CD4-positive, CD25-positive, alpha-beta regulatory T cell (primary cell): ENCODE measurements around the gene TMEM178B. TPM values are rescaled to one million over a fixed set of nuclear protein-coding genes. Genes with fewer than 3 reads are reported as not detected.

Experiments
- ATAC-seq, 2 donors: fragments of 150-1000 bp; cut with Tn5 transposase; one replicate each; pipeline ENCODE4 v1.10.0; 2021; ENCODE audit warnings: low read depth in 2 of 2, moderate number of reproducible peaks in 2 of 2, moderate library complexity in 1 of 2
- DNase-seq, 3 donors: peaks; one replicate each; pipeline versions ENCODE4 v3.0.0 to v3.0.0-alpha.2; 2012 to 2022; ENCODE audit warnings: mixed read lengths in 1 of 3
- H3K27ac ChIP-seq: one replicate; pipeline ENCODE4 v1.7.0; 2013; ENCODE audit warnings: mild to moderate bottlenecking, low read length; ENCODE audit not compliant: insufficient read depth, poor library complexity, severe bottlenecking
- H3K27me3 ChIP-seq: one replicate; pipeline ENCODE4 v1.7.0; 2013; ENCODE audit warnings: low read length; ENCODE audit not compliant: control insufficient read depth, insufficient read depth
- H3K36me3 ChIP-seq: one replicate; pipeline ENCODE4 v1.7.0; 2013; ENCODE audit warnings: mild to moderate bottlenecking, low read length, moderate library complexity; ENCODE audit not compliant: control insufficient read depth, insufficient read depth
- H3K4me1 ChIP-seq: 2 replicates; pipeline ENCODE4 v1.7.0; 2013; ENCODE audit warnings: mild to moderate bottlenecking, low read length; ENCODE audit not compliant: insufficient read depth, control insufficient read depth, poor library complexity, severe bottlenecking
- H3K4me3 ChIP-seq: one replicate; pipeline ENCODE4 v1.7.0; 2013; ENCODE audit warnings: low read depth, mild to moderate bottlenecking, low read length, moderate library complexity
- H3K9me3 ChIP-seq, 2 experiments: 1 replicate in 1 of 2; 2 replicates in 1 of 2; pipeline ENCODE4 v1.7.0; 2013; ENCODE audit warnings: low read length in 2 of 2, mild to moderate bottlenecking in 1 of 2, moderate library complexity in 1 of 2; ENCODE audit not compliant: control insufficient read depth in 2 of 2
- H3K27ac Mint-ChIP-seq, 3 donors: one replicate each; pipeline ENCODE4 v1.8.0; 2020 to 2022; ENCODE audit warnings: mild to moderate bottlenecking in 3 of 3, mixed read lengths in 3 of 3, moderate library complexity in 2 of 3
- H3K27me3 Mint-ChIP-seq: one replicate; pipeline ENCODE4 v1.8.0; 2022; ENCODE audit warnings: mild to moderate bottlenecking, mixed read lengths
- H3K36me3 Mint-ChIP-seq: one replicate; pipeline ENCODE4 v1.8.0; 2020; ENCODE audit warnings: mixed read lengths
- H3K4me1 Mint-ChIP-seq, 4 donors: one replicate each; pipeline ENCODE4 v1.8.0; 2020 to 2022; ENCODE audit warnings: mixed read lengths in 4 of 4, mild to moderate bottlenecking in 1 of 4
- H3K4me3 Mint-ChIP-seq, 4 donors: one replicate each; pipeline ENCODE4 v1.8.0; 2020 to 2022; ENCODE audit warnings: mild to moderate bottlenecking in 4 of 4, mixed read lengths in 4 of 4, moderate library complexity in 3 of 4
- H3K9me3 Mint-ChIP-seq, 7 donors: one replicate each; pipeline ENCODE4 v1.8.0; 2020 to 2022; ENCODE audit warnings: mixed read lengths in 7 of 7, mild to moderate bottlenecking in 3 of 7, moderate library complexity in 2 of 7
- polyA plus RNA-seq, 4 donors: library from polyadenylated mRNA; unstranded; fragments of 300-500 nt; fragmentation: Illumina TruSeq; gene quantifications; one replicate each; pipeline ENCODE4 v1.2.3, GENCODE V29; 2021
- total RNA-seq: library from RNA; stranded (reverse); gene quantifications from one replicate; pipeline ENCODE4 v1.2.3, GENCODE V29; 2022

Gene TMEM178B
- total and polyA plus RNA-seq, 5 donors from 2014 or later, result 0.10 TPM; not detected in 4

GRCh38 chr7:141042222-141043193 lies 31.4 kb upstream of the TMEM178B start:
- Mint-ChIP-seq H3K4me3 (no peak overlapping the region), H3K4me1 (no peaks in the 10 kb centered on the region), H3K36me3 (no peaks in the 10 kb centered on the region), H3K27ac (no peak overlapping the region), H3K27me3 (peaks cover 28% of the 10 kb centered on the region), H3K9me3 (peaks cover 0 to 3% (median 0%) of the 10 kb centered on the region in 7 donors)
- no peaks in the 10 kb centered on the region for H3K4me1 ChIP-seq
- DNase-seq, result no peak
- no peaks in the 10 kb centered on the region for H3K36me3 ChIP-seq
- peaks cover 3% of the 10 kb centered on the region for H3K27me3 ChIP-seq
- no peak for ATAC-seq
- no peak overlapping the region for H3K4me3 ChIP-seq
- H3K27ac ChIP-seq, result no peak overlapping the region
- H3K9me3 ChIP-seq, result no peaks in the 10 kb centered on the region

GRCh38 chr7:141043616-141044015 lies 30.2 kb upstream of the TMEM178B start:
- H3K9me3 ChIP-seq, result no peaks in the 10 kb centered on the region
- no peaks in the 10 kb centered on the region for H3K36me3 Mint-ChIP-seq

GRCh38 chr7:141045126-141045841 lies 28.6 kb upstream of the TMEM178B start:
- Histone ChIP-seq H3K4me3 (no peak overlapping the region), H3K9me3 (no peaks in the 10 kb centered on the region), H3K27me3 (peaks cover 1% of the 10 kb centered on the region), H3K27ac (no peak overlapping the region), H3K36me3 (no peaks in the 10 kb centered on the region), H3K4me1 (no peaks in the 10 kb centered on the region)
- Mint-ChIP-seq H3K4me1 (no peaks in the 10 kb centered on the region), H3K36me3 (no peaks in the 10 kb centered on the region), H3K9me3 (peaks cover 0 to 3% (median 0%) of the 10 kb centered on the region in 7 donors), H3K4me3 (no peak overlapping the region), H3K27me3 (peaks cover 30% of the 10 kb centered on the region), H3K27ac (no peak overlapping the region)
- no peak for DNase-seq
- no peak for ATAC-seq

More at GRCh38 chr7:141043616-141044015, 30.2 kb upstream of the TMEM178B start:
- Mint-ChIP-seq H3K4me1 (no peaks in the 10 kb centered on the region), H3K9me3 (peaks cover 0 to 3% (median 0%) of the 10 kb centered on the region in 7 donors), H3K27ac (no peak overlapping the region), H3K27me3 (peaks cover 35% of the 10 kb centered on the region), H3K4me3 (no peak overlapping the region)
- Histone ChIP-seq H3K27ac (no peak overlapping the region), H3K27me3 (peaks cover 3% of the 10 kb centered on the region), H3K4me3 (no peak overlapping the region), H3K36me3 (no peaks in the 10 kb centered on the region), H3K4me1 (no peaks in the 10 kb centered on the region)
- DNase-seq, result no peak
- no peak for ATAC-seq

GRCh38 chr7:141045842-141046620 lies 27.8 kb upstream of the TMEM178B start:
- Mint-ChIP-seq H3K27me3 (peaks cover 28% of the 10 kb centered on the region), H3K4me1 (no peaks in the 10 kb centered on the region), H3K9me3 (peaks cover 0 to 3% (median 0%) of the 10 kb centered on the region in 7 donors), H3K36me3 (no peaks in the 10 kb centered on the region), H3K4me3 (no peak overlapping the region), H3K27ac (no peak overlapping the region)
- Histone ChIP-seq H3K27me3 (peaks cover 3% of the 10 kb centered on the region), H3K4me1 (no peaks in the 10 kb centered on the region), H3K4me3 (no peak overlapping the region), H3K27ac (no peak overlapping the region), H3K36me3 (no peaks in the 10 kb centered on the region), H3K9me3 (no peaks in the 10 kb centered on the region)
- ATAC-seq (no peak), DNase-seq (no peak)

- Histone ChIP-seq H3K27me3 (peaks cover 12% of the 10 kb centered on the region), H3K9me3 (peaks cover 0 to 2% of the 10 kb centered on the region in 2 experiments), H3K4me1 (peaks cover 4% of the 10 kb centered on the region), H3K4me3 (no peak overlapping the region), H3K27ac (no peak overlapping the region), H3K36me3 (no peaks in the 10 kb centered on the region)
- H3K4me3 Mint-ChIP-seq, result peak overlapping the region in 2 of 4 donors; percentile 2 to 3
- H3K27me3 Mint-ChIP-seq, result peaks cover 6% of the 10 kb centered on the region
- ATAC-seq (peak; percentile 83 to 85), DNase-seq (peak in 1 of 3 donors; percentile 79)
- peak overlapping the region in 2 of 3 donors; percentile 72 to 86 for H3K27ac Mint-ChIP-seq
- no peaks in the 10 kb centered on the region for H3K36me3 Mint-ChIP-seq
- peaks cover 0 to 14% (median 10%) of the 10 kb centered on the region in 4 donors for H3K4me1 Mint-ChIP-seq
- peaks cover 0 to 6% (median 0%) of the 10 kb centered on the region in 7 donors for H3K9me3 Mint-ChIP-seq
These were observed 20.2 kb upstream of the TMEM178B start for GRCh38 chr7:141053626-141054025.

GRCh38 chr7:141055146-141055545 lies 18.7 kb upstream of the TMEM178B start:
- H3K27ac ChIP-seq, result no peak overlapping the region
- Mint-ChIP-seq H3K27ac (no peak overlapping the region), H3K4me1 (peaks cover 0 to 14% (median 10%) of the 10 kb centered on the region in 4 donors), H3K4me3 (no peak overlapping the region), H3K27me3 (peaks cover 6% of the 10 kb centered on the region), H3K36me3 (no peaks in the 10 kb centered on the region), H3K9me3 (peaks cover 0 to 3% (median 0%) of the 10 kb centered on the region in 7 donors)
- H3K27me3 ChIP-seq, result peaks cover 12% of the 10 kb centered on the region
- peaks cover 4% of the 10 kb centered on the region for H3K4me1 ChIP-seq
- no peak overlapping the region for H3K4me3 ChIP-seq
- DNase-seq (no peak), ATAC-seq (no peak)
- H3K36me3 ChIP-seq, result no peaks in the 10 kb centered on the region
- H3K9me3 ChIP-seq, result peaks cover 0 to 2% of the 10 kb centered on the region in 2 experiments

GRCh38 chr7:141057788-141058187 lies 16.1 kb upstream of the TMEM178B start:
- no peak overlapping the region for H3K27ac Mint-ChIP-seq
- H3K27ac ChIP-seq, result no peak overlapping the region
- H3K9me3 ChIP-seq, result peaks cover 0 to 2% of the 10 kb centered on the region in 2 experiments
- H3K27me3 Mint-ChIP-seq, result peaks cover 10% of the 10 kb centered on the region
- peaks cover 3% of the 10 kb centered on the region for H3K4me1 ChIP-seq
- peaks cover 9% of the 10 kb centered on the region for H3K27me3 ChIP-seq
- H3K36me3 ChIP-seq, result no peaks in the 10 kb centered on the region
- no peak for ATAC-seq
- H3K9me3 Mint-ChIP-seq, result peaks cover 0 to 3% (median under 1%) of the 10 kb centered on the region in 7 donors
- no peak overlapping the region for H3K4me3 ChIP-seq
- no peak for DNase-seq
- no peaks in the 10 kb centered on the region for H3K36me3 Mint-ChIP-seq
- H3K4me3 Mint-ChIP-seq, result no peak overlapping the region
- H3K4me1 Mint-ChIP-seq, result peaks cover 0 to 13% (median 9%) of the 10 kb centered on the region in 4 donors
